Measurements from ENCODE around the gene MAT2A. TPM values are rescaled to one million over a fixed set of nuclear protein-coding genes. Genes with fewer than 3 reads are reported as not detected.
A peak's percentile ranks its signal among the peaks of the same experiment; 100 is the strongest.
"Not testable (repeated sequence)": the region's sequence is repeated elsewhere in the genome, so short reads cannot be mapped to it uniquely, and the experiment has no call there.

Gene MAT2A
- total RNA-seq, 1 donor from 2014 or later, result 405 TPM

GRCh38 chr2:85558160-85558559 is 19.2 kb downstream of the MAT2A start:
- no peaks in the 10 kb centered on the region for H3K36me3 Mint-ChIP-seq (ENCODE audit: low read depth)
- H3K9me3 Mint-ChIP-seq, result no peaks in the 10 kb centered on the region
- no peak overlapping the region for H3K27ac Mint-ChIP-seq (ENCODE audit: unreplicated experiment)
- no peak for TF ChIP-seq CTCF (conservative IDR thresholded peaks at IDR 0.05)
- DNase-seq (ENCODE audit: low read depth, low spot score), result no peak
- H3K4me1 Mint-ChIP-seq, result peaks cover 20% of the 10 kb centered on the region
- no peak overlapping the region for H3K4me3 Mint-ChIP-seq
- H3K27me3 Mint-ChIP-seq (ENCODE audit: low read depth), result no peaks in the 10 kb centered on the region

GRCh38 chr2:85560403-85560726 is 21.4 kb downstream of the MAT2A start:
- H3K36me3 Mint-ChIP-seq (ENCODE audit: low read depth); H3K27me3 Mint-ChIP-seq (ENCODE audit: low read depth); H3K9me3 Mint-ChIP-seq; DNase-seq (ENCODE audit: low read depth, low spot score): not testable (repeated sequence)
- peak overlapping the region; percentile 98 for H3K4me3 Mint-ChIP-seq
- H3K4me1 Mint-ChIP-seq, result peaks cover 20% of the 10 kb centered on the region
- peak overlapping the region; percentile 88 for H3K27ac Mint-ChIP-seq (ENCODE audit: unreplicated experiment)

GRCh38 chr2:85560812-85561279 is 21.9 kb downstream of the MAT2A start:
- H3K27me3 Mint-ChIP-seq (ENCODE audit: low read depth), result no peaks in the 10 kb centered on the region
- no peak for TF ChIP-seq CTCF (conservative IDR thresholded peaks at IDR 0.05)
- peak overlapping the region; percentile 88 for H3K27ac Mint-ChIP-seq (ENCODE audit: unreplicated experiment)
- no peaks in the 10 kb centered on the region for H3K9me3 Mint-ChIP-seq
- no peaks in the 10 kb centered on the region for H3K36me3 Mint-ChIP-seq (ENCODE audit: low read depth)
- no peak for DNase-seq (ENCODE audit: low read depth, low spot score)
- H3K4me3 Mint-ChIP-seq, result peak overlapping the region; percentile 98
- H3K4me1 Mint-ChIP-seq, result peaks cover 20% of the 10 kb centered on the region

GRCh38 chr2:85561280-85562212 is 22.6 kb downstream of the MAT2A start, which contains the start of gene GGCX:
Gene GGCX (minus strand): TSS chr2:85561493. CDS start chr2:85561428, 65 bp downstream.
- H3K36me3 Mint-ChIP-seq (ENCODE audit: low read depth), result no peaks in the 10 kb centered on the region
- peak within 1 kb of the TSS; percentile 100 for H3K27ac Mint-ChIP-seq (ENCODE audit: unreplicated experiment)
- H3K4me3 Mint-ChIP-seq, result peak within 1 kb of the TSS; percentile 98
- peak; percentile 88 for DNase-seq (ENCODE audit: low read depth, low spot score)
- no peaks in the 10 kb centered on the region for H3K27me3 Mint-ChIP-seq (ENCODE audit: low read depth)
- peaks cover 20% of the 10 kb centered on the region for H3K4me1 Mint-ChIP-seq
- TF ChIP-seq CTCF (conservative IDR thresholded peaks at IDR 0.05), result no peak
- H3K9me3 Mint-ChIP-seq, result no peaks in the 10 kb centered on the region

- Mint-ChIP-seq H3K27me3 (ENCODE audit: low read depth) (no peaks in the 10 kb centered on the region), H3K4me1 (peaks cover 20% of the 10 kb centered on the region), H3K4me3 (peak overlapping the region; percentile 70), H3K9me3 (no peaks in the 10 kb centered on the region), H3K36me3 (ENCODE audit: low read depth) (no peaks in the 10 kb centered on the region), H3K27ac (ENCODE audit: unreplicated experiment) (no peak overlapping the region)
- DNase-seq (ENCODE audit: low read depth, low spot score), result no peak
- no peak for TF ChIP-seq CTCF (conservative IDR thresholded peaks at IDR 0.05)
These were observed 25.2 kb downstream of the MAT2A start for GRCh38 chr2:85564144-85564563.

GRCh38 chr2:85566265-85566664 is 27.3 kb downstream of the MAT2A start:
- peaks cover 6% of the 10 kb centered on the region for H3K4me1 Mint-ChIP-seq
- H3K27me3 Mint-ChIP-seq (ENCODE audit: low read depth), result peaks cover 14% of the 10 kb centered on the region
- H3K9me3 Mint-ChIP-seq, result no peaks in the 10 kb centered on the region
- H3K27ac Mint-ChIP-seq (ENCODE audit: unreplicated experiment), result no peak overlapping the region
- no peak overlapping the region for H3K4me3 Mint-ChIP-seq
- DNase-seq (ENCODE audit: low read depth, low spot score), result no peak
- TF ChIP-seq CTCF (conservative IDR thresholded peaks at IDR 0.05), result no peak
- H3K36me3 Mint-ChIP-seq (ENCODE audit: low read depth), result no peaks in the 10 kb centered on the region
